HG03439 (cell line): Measurements from ENCODE around the gene CA7.
"Not testable (repeated sequence)": the region's sequence is repeated elsewhere in the genome, so short reads cannot be mapped to it uniquely, and the experiment has no call there.

Experiments
- ATAC-seq: cut with Tn5 transposase; IDR thresholded peaks from one replicate; pipeline ENCODE4 v1.9.1; 2021; ENCODE audit warnings: mild to moderate bottlenecking, moderate library complexity; ENCODE audit not compliant: unreplicated experiment

Gene CA7

DNA sequence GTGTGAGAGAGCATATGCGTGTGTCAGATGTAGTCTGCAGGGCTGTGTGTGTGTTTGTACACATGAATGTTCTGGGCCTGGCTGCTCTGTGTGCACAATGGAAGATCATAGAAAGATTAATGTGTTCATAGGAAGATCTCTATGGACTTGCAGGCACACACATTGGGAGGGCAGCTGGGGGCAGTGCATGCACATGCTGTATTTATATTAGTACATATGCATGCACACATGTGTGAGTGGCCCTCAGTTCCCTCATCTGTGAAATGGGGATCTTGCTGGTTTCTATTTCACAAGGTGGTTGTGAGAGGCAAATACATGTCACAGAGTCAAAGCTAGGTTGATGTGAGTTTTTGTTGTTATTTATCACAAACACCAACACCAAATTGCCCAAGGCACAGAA is 2.1 kb downstream of the CA7 start:
- ATAC-seq = no peak

DNA sequence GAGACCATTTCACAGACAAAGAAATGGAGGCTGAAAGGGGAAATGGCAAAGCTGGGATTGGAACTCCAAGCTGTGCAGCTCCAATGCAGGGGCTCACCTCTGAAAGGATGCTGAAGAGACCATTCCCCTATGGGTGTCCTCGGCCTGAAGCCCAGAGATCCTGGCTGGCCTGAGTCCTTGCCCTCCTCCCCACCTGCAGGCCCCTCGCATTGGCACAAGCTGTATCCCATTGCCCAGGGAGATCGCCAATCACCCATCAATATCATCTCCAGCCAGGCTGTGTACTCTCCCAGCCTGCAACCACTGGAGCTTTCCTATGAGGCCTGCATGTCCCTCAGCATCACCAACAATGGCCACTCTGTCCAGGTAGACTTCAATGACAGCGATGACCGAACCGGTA is 2.6 kb downstream of the CA7 start:
- ATAC-seq = no peak

DNA sequence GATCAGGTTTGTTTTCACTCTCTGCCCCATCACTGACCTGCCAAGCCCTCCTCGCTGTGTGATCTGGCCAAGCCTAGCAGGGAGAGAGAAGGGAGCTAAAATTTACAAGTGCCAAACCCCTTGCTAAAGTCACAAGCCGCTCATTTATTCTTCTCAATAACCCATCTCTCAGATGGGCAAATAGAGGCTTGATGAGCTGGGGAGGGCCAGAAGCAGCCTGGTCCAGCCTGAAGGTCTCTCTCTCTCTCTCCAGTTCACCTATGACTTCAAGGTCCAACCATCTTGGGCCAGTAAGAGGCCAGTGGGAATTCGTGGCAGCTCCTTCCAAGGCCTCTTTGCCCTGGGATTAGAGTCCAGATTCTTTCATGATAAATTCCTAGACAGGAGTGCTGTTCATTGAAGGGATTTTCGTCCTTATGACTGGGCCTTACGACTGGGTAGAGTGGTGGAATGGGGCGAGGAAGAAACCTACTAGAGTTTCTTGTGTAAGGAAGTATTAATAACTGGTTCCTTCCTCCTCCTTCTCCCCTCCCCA is 3.4 kb downstream of the CA7 start:
- no peak for ATAC-seq

DNA sequence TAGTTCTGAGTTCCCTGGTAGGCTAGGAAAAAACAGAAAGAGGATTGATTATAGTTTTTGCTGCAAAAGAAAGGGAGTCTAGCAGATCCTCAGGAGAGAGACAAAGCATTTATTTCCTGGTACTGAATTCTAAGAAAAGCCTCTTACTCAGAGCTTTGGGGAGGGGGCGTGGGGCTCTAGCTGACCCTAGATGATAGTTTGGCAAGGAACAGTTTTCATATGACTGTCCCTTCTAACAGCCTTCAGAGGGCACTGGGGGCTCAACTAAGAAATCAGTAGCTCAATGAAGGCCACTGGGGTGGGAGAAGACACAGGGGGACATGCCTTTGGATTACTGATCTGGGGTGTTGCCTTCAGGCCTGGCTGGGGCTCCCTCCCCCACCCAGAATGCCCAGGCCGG is 4.0 kb downstream of the CA7 start:
- ATAC-seq = no peak

DNA sequence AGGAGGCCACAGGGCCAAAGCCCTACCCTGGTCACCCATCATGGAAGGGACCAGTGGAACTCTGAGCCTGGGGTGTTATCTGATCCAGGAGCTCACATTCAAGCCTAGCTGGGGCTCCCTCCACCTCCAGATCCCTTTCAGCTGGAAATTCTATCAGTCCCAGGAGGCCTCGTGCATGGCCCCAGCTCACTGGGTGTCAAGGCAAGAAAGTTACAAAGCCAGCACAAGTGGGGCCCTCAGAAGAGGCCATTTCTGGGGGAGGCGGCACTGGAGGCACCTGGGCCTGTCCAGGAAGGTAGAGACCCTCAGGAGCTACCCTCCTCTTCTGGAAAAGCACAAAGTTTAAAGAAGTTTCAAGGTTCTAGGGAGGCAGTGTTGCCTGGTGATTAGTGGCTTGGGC is 4.8 kb downstream of the CA7 start:
- ATAC-seq = no peak

DNA sequence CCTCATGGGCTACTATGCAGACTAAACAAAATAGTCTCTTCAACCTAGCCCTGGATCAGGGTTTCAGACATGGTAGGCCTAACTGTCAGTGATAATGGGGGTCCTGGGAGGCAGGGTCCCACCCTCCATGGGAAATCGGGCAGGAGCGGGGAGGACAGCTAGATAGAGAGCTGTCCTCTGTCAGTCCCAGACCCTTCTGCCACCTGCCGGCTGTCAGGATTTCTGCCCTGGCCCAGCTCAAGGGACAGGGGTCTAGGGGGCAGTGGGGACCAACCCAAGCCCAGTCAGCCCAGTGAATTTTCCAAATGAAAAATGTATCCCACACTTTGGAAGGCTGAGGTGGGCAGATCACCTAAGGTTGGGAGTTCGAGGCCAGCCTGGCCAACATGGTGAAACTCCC is 5.3 kb downstream of the CA7 start:
- no peak for ATAC-seq

DNA sequence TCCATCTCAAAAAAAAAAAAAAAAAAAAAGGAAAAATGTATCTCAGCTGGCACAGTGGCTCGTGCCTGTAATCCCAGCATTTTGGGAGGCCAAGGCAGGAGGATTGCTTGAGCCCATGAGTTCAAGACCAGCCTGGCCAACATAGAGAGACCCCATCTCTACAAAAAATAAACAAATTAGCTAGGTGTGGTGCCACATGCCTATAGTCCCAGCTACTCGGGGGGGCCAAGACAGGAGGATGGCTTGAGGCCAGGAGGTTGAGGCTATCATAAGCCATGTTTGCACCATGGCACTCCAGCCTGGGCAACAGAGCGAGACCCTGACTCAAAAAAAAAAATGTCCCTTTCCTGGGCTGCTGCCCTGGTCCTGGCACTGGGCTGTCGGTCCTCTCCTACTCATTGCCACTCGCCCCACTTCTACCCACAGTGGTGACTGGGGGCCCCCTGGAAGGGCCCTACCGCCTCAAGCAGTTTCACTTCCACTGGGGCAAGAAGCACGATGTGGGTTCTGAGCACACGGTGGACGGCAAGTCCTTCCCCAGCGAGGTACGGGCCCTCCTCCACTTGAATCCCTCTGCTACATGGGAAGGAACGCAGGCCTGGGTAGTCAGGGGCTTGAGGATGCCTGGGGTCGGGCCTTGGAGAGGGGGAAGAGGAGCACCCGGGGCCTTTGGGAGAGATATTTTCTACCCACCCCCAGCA is 6.1 kb downstream of the CA7 start:
- ATAC-seq = no peak

DNA sequence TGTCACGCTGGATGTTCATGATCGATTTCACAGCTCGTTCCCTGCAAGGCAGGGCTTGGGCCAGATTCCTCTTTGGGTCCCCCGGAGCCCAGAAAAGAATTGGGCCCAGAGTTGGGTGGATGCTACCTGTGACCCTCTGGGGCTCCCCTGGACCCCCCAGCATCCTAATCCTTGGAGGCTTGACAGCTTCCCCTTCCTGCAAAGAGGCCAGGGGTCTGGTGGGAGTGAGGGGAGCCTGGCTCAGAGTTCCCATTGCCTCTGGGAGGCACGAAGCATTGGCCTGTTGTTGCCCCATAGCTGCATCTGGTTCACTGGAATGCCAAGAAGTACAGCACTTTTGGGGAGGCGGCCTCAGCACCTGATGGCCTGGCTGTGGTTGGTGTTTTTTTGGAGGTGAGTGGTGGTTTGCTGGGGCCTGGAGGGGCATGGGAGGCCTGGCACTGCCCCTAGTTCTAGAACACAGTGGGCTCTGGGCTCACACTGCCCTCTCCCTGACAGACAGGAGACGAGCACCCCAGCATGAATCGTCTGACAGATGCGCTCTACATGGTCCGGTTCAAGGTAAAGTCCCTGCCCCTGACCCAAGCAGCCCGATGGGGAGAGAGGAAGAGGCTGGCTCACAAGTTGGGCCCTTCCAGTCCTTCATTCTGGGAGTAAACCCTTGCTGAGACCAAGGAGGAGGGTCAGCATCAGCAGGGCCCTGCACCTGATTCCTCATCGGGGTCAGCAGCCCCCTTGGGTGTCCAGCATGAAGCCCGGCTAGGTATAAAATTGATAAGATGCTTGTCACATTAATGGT is 7.2 kb downstream of the CA7 start:
- ATAC-seq = no peak

DNA sequence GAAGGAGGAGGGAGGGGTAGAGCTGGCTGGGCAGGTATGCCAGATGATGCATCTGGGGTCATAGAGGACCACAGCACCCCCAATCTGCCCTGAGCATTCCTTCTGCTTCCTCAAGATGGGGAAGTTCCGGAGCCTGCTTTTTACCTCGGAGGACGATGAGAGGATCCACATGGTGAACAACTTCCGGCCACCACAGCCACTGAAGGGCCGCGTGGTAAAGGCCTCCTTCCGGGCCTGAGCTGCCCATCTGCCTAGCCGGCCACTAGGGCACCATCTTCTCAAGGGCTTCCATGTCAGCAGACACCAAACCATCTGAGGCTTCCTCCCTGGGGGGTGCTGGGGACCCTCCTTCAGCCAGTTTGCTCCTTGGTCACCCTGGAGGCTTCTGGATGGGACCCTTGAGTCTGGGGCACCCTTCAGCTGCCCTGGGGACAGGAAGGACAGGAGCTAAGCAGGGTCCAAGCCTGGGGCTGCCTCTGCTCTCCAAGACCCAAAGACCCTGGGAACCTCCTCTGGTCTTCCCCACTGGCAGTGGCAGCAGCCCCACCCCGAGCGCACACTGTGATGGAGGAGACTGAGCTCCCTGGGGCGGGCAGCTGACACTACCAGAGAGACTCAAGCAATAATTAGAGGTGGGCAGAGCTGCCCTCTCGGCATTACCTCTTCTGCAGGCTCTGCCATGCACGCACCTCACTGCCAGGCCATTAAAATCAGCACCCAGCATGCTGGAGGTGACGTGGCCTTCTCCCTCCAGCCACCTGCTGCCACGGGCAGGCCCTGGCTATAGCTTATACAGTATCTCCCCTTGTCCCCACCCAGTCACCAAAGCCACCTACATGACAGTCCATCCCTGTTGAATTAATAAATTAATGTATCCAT is 9.3 kb downstream of the CA7 start:
- ATAC-seq = no peak

DNA sequence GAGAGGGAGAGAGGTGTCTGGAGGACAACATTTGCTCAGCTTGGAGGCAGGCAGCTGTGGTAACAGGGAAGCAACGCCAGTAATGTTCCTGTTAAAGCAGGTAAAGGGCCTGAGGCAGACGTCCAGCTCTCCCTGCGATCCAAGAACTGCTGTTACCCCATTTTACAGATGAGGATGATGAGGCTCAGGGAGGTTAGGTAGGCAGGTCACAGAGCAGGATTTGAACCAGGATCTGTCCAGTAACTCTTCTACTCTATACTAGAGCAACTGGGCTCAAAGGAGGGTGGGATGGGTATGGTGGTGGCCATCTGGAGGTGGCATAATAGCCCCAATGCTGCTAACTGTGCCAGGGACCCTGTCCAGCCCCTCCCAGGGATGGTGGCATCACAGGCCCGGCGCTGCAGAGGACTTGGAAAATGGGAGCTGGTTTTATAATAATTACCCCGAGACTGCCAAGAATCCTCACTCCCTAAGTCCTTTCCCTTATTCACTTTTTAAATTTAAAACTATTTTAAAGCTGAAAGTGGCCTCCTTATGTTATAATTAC is 12.0 kb downstream of the CA7 start:
- no peak for ATAC-seq

DNA sequence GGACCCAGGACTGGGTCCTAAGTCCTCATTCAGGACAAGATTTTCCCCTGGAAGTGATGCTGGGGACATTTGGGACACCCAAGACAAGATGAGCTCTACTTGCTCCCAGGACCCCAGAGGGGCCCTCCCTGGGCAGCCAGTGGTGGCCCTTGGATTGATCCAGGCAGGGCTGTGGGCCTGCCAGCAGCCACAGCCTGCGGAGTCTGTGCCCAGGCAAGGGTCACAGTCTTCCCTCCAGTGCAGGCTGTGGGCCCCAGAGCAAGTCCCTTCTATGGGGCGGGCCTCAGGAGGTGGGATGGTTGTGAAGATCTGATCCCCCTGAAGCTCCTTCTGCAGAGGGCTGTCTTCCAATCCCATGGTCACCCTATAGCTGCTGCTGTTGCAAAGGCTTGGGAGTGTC is 12.6 kb downstream of the CA7 start:
- ATAC-seq = no peak

DNA sequence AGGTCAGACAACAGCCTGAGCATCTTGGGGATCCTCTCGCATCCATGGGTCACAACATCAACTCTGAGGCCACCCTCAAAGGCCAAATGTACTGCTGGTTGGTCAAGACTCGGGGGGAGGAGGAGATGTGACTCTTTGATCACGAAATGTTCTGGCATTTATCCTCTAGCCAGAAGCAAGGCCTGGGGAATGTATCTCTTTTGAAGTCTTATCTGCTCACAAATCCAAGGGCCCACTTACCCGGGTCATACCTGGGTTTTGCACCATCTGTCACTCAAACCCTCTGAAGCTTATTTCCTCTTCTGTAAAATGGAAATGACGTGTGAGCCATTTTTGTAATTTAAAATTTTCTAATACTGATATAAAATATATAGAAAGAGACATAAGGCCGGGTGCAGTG is 13.2 kb downstream of the CA7 start:
- ATAC-seq = no peak

DNA sequence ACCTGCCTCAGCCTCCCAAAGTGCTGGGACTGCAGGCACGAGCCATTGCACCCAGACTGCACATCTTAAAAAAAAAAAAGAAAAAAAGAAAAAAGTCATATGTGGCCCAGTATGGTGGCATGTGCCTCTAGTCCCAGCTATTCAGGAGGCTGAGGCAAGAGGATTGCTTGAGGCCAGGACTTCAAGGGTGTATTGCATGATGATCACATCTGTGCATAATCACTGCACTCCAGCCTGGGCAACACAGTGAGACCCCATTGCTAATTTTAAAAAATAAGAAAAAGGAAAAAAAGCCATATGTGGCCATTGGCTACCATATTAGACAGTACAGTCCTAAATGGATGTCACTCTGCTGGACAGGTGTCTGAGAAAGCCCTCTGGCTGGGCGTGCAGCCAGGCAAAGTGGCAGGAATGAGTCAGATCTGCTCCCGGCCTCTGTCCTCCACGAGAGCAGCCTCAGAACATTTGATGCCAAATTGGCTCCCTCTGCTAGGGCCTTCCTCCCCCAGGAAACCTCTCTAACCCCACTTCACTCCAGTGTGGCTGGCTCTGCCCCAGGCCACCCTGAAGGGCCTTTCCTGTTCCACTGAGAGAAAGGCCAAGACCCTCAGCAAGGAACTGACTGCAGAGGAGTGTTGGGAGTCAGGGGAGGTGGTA is 14.7 kb downstream of the CA7 start:
- ATAC-seq = no peak

DNA sequence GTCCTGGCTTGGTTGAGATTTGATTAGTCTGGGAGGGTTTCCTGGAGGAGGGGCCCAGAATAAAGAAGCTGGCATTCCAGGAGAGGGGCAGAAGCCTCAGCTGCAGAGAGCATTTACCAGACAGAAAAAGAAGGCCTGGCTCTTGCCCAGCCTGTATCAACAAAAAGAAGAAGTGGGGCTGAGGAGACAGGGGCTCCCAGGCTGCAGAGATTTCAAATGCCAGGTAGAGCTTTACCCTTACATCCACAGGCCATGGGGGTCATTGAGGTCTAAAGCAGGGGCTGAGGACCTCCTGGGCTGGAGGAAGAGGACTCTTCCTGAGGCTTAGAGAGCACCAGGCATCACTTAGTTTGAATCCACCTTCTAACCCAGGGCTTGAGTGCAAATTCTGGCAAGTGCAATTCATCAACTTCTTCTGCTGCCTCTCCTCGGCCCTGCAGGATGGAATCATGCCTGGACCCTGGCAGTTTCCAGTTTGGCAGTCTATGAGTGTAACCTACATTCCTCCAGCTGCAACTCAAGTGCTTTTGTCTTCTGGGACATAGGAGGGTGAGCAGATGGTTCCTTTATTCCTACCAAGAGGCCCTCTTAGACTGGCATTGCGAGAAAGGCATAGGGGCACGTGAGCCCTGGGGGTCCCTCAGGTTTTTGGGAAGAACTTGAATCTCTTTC is 15.3 kb downstream of the CA7 start:
- no peak for ATAC-seq

DNA sequence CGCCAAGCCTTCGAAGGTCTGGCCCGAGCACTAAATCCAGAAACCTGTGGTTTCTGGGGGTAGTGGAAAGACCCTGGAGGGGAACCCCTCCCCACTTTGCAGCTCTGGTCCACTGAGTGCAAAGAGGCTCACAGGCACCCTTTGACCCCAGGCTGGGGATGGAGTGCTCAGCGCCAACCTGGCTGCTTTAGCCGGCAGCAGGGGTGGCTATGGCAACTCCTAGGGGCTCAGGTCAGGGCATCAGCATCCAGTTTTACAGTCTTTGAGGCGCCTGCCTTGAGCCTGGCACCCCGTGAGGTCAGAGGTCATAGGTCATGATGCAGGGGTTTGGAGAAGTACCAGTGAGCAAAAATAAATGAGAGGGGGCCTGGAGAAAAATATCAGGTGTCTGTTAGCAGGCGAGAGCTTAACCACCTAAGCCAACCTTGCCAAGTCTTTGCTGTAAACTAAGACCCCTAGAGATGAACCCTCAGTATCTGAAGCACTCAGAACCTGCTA is 17.9 kb downstream of the CA7 start:
- no peak for ATAC-seq

DNA sequence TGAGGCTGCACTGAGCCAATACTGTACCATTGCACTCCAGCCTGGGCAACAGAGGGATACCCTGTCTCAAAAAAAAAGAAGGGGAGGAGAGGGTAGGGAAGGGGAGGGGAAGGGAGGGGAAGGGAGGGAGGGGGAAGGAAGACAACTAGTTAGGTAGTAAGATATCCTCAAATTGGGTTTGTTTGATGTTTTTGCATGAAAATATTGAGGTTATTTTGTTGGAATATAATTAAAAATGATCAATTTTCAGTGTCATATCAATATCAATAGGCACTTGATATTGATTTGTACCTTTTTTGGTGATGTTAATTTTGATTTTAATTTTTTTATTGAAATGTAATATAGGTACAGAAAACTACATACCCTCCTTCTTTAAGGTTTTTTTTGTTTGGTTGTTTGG is 19.5 kb downstream of the CA7 start:
- ATAC-seq = no peak

DNA sequence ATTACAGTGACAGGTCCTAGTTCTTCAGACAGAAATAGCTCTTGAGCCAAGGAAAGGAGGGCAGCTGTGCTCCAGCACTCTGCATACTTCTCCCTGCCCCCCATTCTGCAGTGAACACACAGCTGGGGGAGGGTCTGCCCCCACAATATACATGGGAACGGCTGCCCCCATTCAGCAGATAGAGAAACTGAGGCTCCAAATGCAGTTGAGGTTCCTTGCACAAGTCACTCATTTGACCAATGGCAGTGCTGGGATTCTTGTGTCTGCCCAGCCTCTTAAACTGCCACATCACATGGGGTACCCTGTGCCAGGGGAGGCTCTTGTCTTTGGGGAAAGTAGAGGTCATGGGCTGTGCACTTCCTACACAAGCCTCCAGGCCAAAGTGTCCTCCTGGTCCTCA is 25.2 kb downstream of the CA7 start:
- ATAC-seq = no peak

DNA sequence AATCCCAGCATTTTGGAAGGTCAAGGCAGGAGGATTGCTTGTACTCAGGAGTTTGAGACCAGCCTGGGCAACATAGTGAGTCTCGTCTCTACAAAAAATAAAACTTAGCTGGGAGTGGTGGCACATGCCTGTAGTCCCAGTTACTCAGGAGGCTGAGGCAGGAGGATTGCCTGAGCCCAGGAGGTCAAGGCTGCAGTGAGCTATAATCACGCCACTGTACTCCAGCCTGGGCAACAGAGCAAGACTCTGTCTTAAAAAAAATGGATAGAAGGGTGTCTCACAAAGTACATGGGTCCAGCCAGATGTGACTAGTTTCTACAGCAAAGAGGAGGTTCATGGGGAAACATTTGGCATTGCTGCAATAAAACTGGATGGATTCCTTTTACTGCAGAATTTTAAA is 27.1 kb downstream of the CA7 start:
- ATAC-seq = not testable (repeated sequence)

DNA sequence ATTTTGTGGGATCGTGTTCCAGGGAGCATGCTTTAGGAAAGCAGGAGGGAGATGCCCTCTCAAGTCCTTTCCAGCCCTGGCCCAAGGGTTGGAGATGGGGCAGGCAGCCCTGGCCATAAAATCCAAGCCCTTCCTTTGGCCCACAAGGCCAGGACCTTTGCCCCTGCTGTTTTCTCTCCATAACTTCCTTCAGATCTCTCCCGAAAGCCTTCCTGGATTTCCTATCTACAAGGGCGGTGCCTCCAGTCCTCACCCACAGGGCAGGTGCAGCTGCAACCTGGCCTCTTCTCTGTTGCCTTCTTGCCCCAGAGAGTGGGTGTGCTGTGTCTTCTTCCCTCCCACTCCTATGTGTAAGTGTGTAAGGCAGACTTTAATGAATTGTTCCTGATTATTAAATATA is 27.6 kb downstream of the CA7 start:
- no peak for ATAC-seq

DNA sequence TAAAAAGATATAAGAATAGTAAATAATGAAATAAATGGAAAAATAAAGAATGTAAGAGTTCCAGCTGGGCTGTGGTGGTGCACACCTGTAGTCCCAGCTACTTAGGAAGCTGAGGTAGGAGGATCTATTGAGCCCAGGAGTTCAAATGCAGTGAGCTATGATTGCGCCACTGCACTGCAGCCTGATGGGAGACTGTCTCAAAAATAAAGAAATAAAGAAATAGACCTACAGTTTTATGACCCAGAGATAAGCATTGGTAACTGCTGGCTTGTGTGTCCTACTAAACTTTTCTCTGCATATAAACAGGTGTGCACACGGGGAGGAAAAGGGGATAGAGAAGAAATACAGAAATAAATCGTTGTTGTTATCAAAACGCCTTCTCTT is 28.3 kb downstream of the CA7 start:
- no peak for ATAC-seq
